Fibroblast of the aortic adventitia (primary cell): ENCODE data around the gene C6orf136. TPM values are rescaled to one million over a fixed set of nuclear protein-coding genes. Genes with fewer than 3 reads are reported as not detected.

Source experiments
- DNase-seq: peaks from one replicate; pipeline ENCODE4 v3.0.0-alpha.2; 2010; ENCODE audit warnings: low read depth
- H3K4me3 ChIP-seq: 2 replicates; pipeline ENCODE4 v1.5.1; 2011; ENCODE audit warnings: low read depth, mild to moderate bottlenecking, control low read depth, low read length, moderate library complexity
- CTCF ChIP-seq: IDR thresholded peaks from 2 replicates; pipeline ENCODE4 v1.5.1; 2011; ENCODE audit warnings: mild to moderate bottlenecking, low read length, control low read depth, inconsistent platforms; ENCODE audit not compliant: insufficient read depth
- total RNA-seq: library from RNA; depleted of rRNA; stranded (reverse); fragments of >200 nt; gene quantifications from 2 replicates; pipeline ENCODE4 v1.2.3, GENCODE V29; 2012; ENCODE audit warnings: low replicate concordance

C6orf136 gene
- total RNA-seq, 1 donor, result 5.2 TPM

GRCh38 chr6:30612213-30612612, 34.7 kb upstream of the C6orf136 start:
- DNase-seq, result peak; percentile 60
- H3K4me3 ChIP-seq, result no peak overlapping the region
- peak; percentile 51 for TF ChIP-seq CTCF

GRCh38 chr6:30612687-30613248, 34.2 kb upstream of the C6orf136 start:
- TF ChIP-seq CTCF, result no peak
- DNase-seq, result peak; percentile 57

GRCh38 chr6:30613251-30614043, 33.5 kb upstream of the C6orf136 start:
- DNase-seq, result peak; percentile 28
- no peak for TF ChIP-seq CTCF
- no peak overlapping the region for H3K4me3 ChIP-seq

More at GRCh38 chr6:30612687-30613248, 34.2 kb upstream of the C6orf136 start:
- no peak overlapping the region for H3K4me3 ChIP-seq

- no peak for TF ChIP-seq CTCF
- DNase-seq, result no peak
- H3K4me3 ChIP-seq, result peak overlapping the region; percentile 62
Measured at GRCh38 chr6:30614044-30614842, 32.7 kb upstream of the C6orf136 start.

GRCh38 chr6:30614843-30615218, 32.1 kb upstream of the C6orf136 start:
- peak overlapping the region; percentile 97 for H3K4me3 ChIP-seq
- no peak for TF ChIP-seq CTCF
- peak; percentile 99 for DNase-seq

GRCh38 chr6:30615219-30615957, 31.5 kb upstream of the C6orf136 start:
- peak overlapping the region; percentile 97 for H3K4me3 ChIP-seq
- no peak for TF ChIP-seq CTCF
- peak; percentile 94 for DNase-seq
